ENCODE measurements around the gene POLD4. TPM values are rescaled to one million over a fixed set of nuclear protein-coding genes. Genes with fewer than 3 reads are reported as not detected.

The POLD4 gene
- total and polyA plus RNA-seq, 4 donors: 18.8 to 246 (median 86.0) TPM

DNA sequence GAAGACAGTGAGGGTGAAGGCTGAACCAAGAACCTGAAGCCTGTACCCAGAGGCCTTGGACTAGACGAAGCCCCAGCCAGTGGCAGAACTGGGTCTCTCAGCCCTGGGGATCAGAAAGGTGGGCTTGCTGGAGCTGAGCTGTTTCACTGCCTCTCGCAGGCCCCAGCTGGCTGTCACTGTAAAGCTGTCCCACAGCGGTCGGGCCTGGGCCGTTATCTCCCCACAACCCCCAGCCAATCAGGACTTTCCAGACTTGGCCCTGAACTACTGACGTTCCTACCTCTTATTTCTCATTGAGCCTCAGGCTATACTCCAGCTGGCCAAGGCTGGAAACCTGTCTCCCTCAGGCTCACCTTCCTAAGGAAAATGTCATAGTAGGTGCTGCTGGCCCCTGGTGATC lies 44.2 kb upstream of the POLD4 start (continued):
- TF ChIP-seq ZBTB33 (IDR thresholded peaks at IDR 0.05) (no peak), CTCF (IDR thresholded peaks at IDR 0.05; ENCODE audit: low read depth, low read length, missing input control) (no peak), YY1 (IDR thresholded peaks at IDR 0.05) (no peak)

GRCh38 chr11:67396587-67397389 lies 43.4 kb upstream of the POLD4 start:
- no peak overlapping the region for H3K27ac ChIP-seq (ENCODE audit: low read depth in 1 of 2, low read length in 2 of 2)
- peaks cover 5 to 36% (median 20%) of the 10 kb centered on the region in 4 donors for H3K4me1 ChIP-seq (ENCODE audit: control insufficient read depth in 4 of 4, insufficient read depth in 4 of 4, low read length in 3 of 4)

More at GRCh38 chr11:67396587-67397389, 43.4 kb upstream of the POLD4 start:
- H3K9me3 ChIP-seq (ENCODE audit: control insufficient read depth in 4 of 4, low read length in 3 of 4): no peaks in the 10 kb centered on the region
- no peak overlapping the region for H3K9ac ChIP-seq (ENCODE audit: low read depth in 1 of 2, low read length in 2 of 2)
- peaks cover 20 to 36% (median 22%) of the 10 kb centered on the region in 4 donors for H3K36me3 ChIP-seq (ENCODE audit: control insufficient read depth in 4 of 4, insufficient read depth in 3 of 4, low read depth in 1 of 4, low read length in 3 of 4)
- WGBS: 65% methylated on average over 13 of the region's 13 CpGs
- no peaks in the 10 kb centered on the region for H3K27me3 ChIP-seq (ENCODE audit: control insufficient read depth in 4 of 4, insufficient read depth in 4 of 4, low read length in 3 of 4)
- H3K4me3 ChIP-seq (ENCODE audit: low read depth in 1 of 3, low read length in 3 of 3): no peak overlapping the region
- DNase-seq (ENCODE audit: low spot score): no peak
- TF ChIP-seq ZBTB33 (IDR thresholded peaks at IDR 0.05) (no peak), MAX (IDR thresholded peaks at IDR 0.05) (no peak), RXRA (IDR thresholded peaks at IDR 0.05) (no peak), FOXA1 (IDR thresholded peaks at IDR 0.05) (no peak), HNF4G (IDR thresholded peaks at IDR 0.05) (no peak), TAF1 (conservative IDR thresholded peaks at IDR 0.05) (no peak), YY1 (IDR thresholded peaks at IDR 0.05) (no peak), HNF4A (conservative IDR thresholded peaks at IDR 0.05) (no peak), JUND (IDR thresholded peaks at IDR 0.05) (no peak), EGR1 (IDR thresholded peaks at IDR 0.05; ENCODE audit: low read depth in 2 of 2) (no peak), NR2F2 (IDR thresholded peaks at IDR 0.05) (no peak), RAD21 (IDR thresholded peaks at IDR 0.05) (no peak), CTCF (IDR thresholded peaks at IDR 0.05; ENCODE audit: low read depth, low read length, missing input control) (no peak), ATF3 (IDR thresholded peaks at IDR 0.05) (no peak)
- TF ChIP-seq, protein P1, sequence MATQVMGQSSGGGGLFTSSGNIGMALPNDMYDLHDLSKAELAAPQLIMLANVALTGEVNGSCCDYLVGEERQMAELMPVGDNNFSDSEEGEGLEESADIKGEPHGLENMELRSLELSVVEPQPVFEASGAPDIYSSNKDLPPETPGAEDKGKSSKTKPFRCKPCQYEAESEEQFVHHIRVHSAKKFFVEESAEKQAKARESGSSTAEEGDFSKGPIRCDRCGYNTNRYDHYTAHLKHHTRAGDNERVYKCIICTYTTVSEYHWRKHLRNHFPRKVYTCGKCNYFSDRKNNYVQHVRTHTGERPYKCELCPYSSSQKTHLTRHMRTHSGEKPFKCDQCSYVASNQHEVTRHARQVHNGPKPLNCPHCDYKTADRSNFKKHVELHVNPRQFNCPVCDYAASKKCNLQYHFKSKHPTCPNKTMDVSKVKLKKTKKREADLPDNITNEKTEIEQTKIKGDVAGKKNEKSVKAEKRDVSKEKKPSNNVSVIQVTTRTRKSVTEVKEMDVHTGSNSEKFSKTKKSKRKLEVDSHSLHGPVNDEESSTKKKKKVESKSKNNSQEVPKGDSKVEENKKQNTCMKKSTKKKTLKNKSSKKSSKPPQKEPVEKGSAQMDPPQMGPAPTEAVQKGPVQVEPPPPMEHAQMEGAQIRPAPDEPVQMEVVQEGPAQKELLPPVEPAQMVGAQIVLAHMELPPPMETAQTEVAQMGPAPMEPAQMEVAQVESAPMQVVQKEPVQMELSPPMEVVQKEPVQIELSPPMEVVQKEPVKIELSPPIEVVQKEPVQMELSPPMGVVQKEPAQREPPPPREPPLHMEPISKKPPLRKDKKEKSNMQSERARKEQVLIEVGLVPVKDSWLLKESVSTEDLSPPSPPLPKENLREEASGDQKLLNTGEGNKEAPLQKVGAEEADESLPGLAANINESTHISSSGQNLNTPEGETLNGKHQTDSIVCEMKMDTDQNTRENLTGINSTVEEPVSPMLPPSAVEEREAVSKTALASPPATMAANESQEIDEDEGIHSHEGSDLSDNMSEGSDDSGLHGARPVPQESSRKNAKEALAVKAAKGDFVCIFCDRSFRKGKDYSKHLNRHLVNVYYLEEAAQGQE (IDR thresholded peaks at IDR 0.05): no peak
